HG02852 (cell line): Measurements from ENCODE around the gene TBX2.
"Not testable (repeated sequence)": the region's sequence is repeated elsewhere in the genome, so short reads cannot be mapped to it uniquely, and the experiment has no call there.

ENCODE experiments used
- ATAC-seq: cut with Tn5 transposase; IDR thresholded peaks from one replicate; pipeline ENCODE4 v1.9.1; 2021; ENCODE audit warnings: mild to moderate bottlenecking, moderate library complexity; ENCODE audit not compliant: unreplicated experiment

TBX2 gene

GRCh38 chr17:61425682-61426481 is 26.2 kb downstream of the TBX2 start:
- no peak for ATAC-seq

GRCh38 chr17:61426482-61427304 is 27.1 kb downstream of the TBX2 start:
- no peak for ATAC-seq

- no peak for ATAC-seq
Measured at GRCh38 chr17:61427567-61427966, 27.9 kb downstream of the TBX2 start.

GRCh38 chr17:61429274-61429673 is 29.6 kb downstream of the TBX2 start:
- ATAC-seq, result no peak

- not testable (repeated sequence) for ATAC-seq
Measured at GRCh38 chr17:61429831-61430230, 30.2 kb downstream of the TBX2 start.

- no peak for ATAC-seq
Measured at GRCh38 chr17:61431594-61432311, 32.1 kb downstream of the TBX2 start.

GRCh38 chr17:61436273-61436672 is 36.6 kb downstream of the TBX2 start:
- ATAC-seq, result no peak

- ATAC-seq, result no peak
Measured at GRCh38 chr17:61436995-61437704, 37.5 kb downstream of the TBX2 start.

GRCh38 chr17:61440697-61441096 is 41.1 kb downstream of the TBX2 start:
- ATAC-seq, result no peak

- ATAC-seq, result not testable (repeated sequence)
Measured at GRCh38 chr17:61441507-61441906, 41.9 kb downstream of the TBX2 start.

- ATAC-seq, result no peak
Measured at GRCh38 chr17:61442136-61442775, 42.6 kb downstream of the TBX2 start.

- no peak for ATAC-seq
Measured at GRCh38 chr17:61442878-61443474, 43.3 kb downstream of the TBX2 start.

- no peak for ATAC-seq
Measured at GRCh38 chr17:61443475-61443882, 43.8 kb downstream of the TBX2 start.

- no peak for ATAC-seq
Measured at GRCh38 chr17:61444075-61444474, 44.4 kb downstream of the TBX2 start.

- no peak for ATAC-seq
Measured at GRCh38 chr17:61444831-61445230, 45.2 kb downstream of the TBX2 start.

GRCh38 chr17:61447358-61447757 is 47.7 kb downstream of the TBX2 start:
- ATAC-seq, result no peak

GRCh38 chr17:61448042-61448441 is 48.4 kb downstream of the TBX2 start:
- no peak for ATAC-seq

- ATAC-seq, result not testable (repeated sequence)
Measured at GRCh38 chr17:61449140-61449539, 49.5 kb downstream of the TBX2 start.

- ATAC-seq, result no peak
Measured at GRCh38 chr17:61449707-61450640, 50.3 kb downstream of the TBX2 start.
